Measurements from ENCODE around the gene RIPOR3. TPM values are rescaled to one million over a fixed set of nuclear protein-coding genes. Genes with fewer than 3 reads are reported as not detected.
"Not testable (repeated sequence)": the region's sequence is repeated elsewhere in the genome, so short reads cannot be mapped to it uniquely, and the experiment has no call there.

Gene RIPOR3
- total and polyA plus RNA-seq, 4 donors: 4.3 to 9.9 (median 7.7) TPM

GRCh38 chr20:50672400-50673145 lies 18.8 kb downstream of the RIPOR3 start:
- 94 to 97% methylated on average over 8 of the region's 8 CpGs for WGBS, 2 donors
- TF ChIP-seq CTCF (IDR thresholded peaks at IDR 0.05; ENCODE audit: control extremely low read depth, extremely low read depth): no peak
- Histone ChIP-seq H3K36me3 (ENCODE audit: control insufficient read depth in 4 of 4, insufficient read depth in 4 of 4, low read length in 4 of 4) (no peaks in the 10 kb centered on the region), H3K27ac (ENCODE audit: low read depth in 1 of 2, low read length in 1 of 2) (no peak overlapping the region), H3K4me1 (ENCODE audit: control insufficient read depth in 5 of 5, insufficient read depth in 5 of 5, low read length in 5 of 5) (peaks cover 0 to 6% (median 0%) of the 10 kb centered on the region in 5 donors), H3K9me3 (ENCODE audit: control insufficient read depth in 4 of 4, insufficient read depth in 3 of 4, low read length in 3 of 4) (no peaks in the 10 kb centered on the region), H3K27me3 (ENCODE audit: control insufficient read depth in 3 of 3, insufficient read depth in 3 of 3, low read length in 2 of 3) (no peaks in the 10 kb centered on the region), H3K4me3 (no peak overlapping the region), H3K9ac (ENCODE audit: insufficient read depth in 1 of 2, low read length in 2 of 2) (no peak overlapping the region)
- no peak for DNase-seq
- no peak for ATAC-seq (ENCODE audit: insufficient read depth, low FRiP score)

- ATAC-seq (ENCODE audit: insufficient read depth, low FRiP score) (no peak), DNase-seq (no peak)
- Histone ChIP-seq H3K4me1 (ENCODE audit: control insufficient read depth in 5 of 5, insufficient read depth in 5 of 5, low read length in 5 of 5) (peaks cover 0 to 6% (median 0%) of the 10 kb centered on the region in 5 donors), H3K27me3 (ENCODE audit: control insufficient read depth in 3 of 3, insufficient read depth in 3 of 3, low read length in 2 of 3) (no peaks in the 10 kb centered on the region), H3K36me3 (ENCODE audit: control insufficient read depth in 4 of 4, insufficient read depth in 4 of 4, low read length in 4 of 4) (no peaks in the 10 kb centered on the region), H3K9ac (ENCODE audit: insufficient read depth in 1 of 2, low read length in 2 of 2) (no peak overlapping the region), H3K27ac (ENCODE audit: low read depth in 1 of 2, low read length in 1 of 2) (no peak overlapping the region), H3K9me3 (ENCODE audit: control insufficient read depth in 4 of 4, insufficient read depth in 3 of 4, low read length in 3 of 4) (no peaks in the 10 kb centered on the region), H3K4me3 (no peak overlapping the region)
- no peak for TF ChIP-seq CTCF (IDR thresholded peaks at IDR 0.05; ENCODE audit: control extremely low read depth, extremely low read depth)
- 95 to 96% methylated on average over 3 of the region's 3 CpGs for WGBS, 2 donors
Measured at GRCh38 chr20:50671626-50672025, 19.7 kb downstream of the RIPOR3 start.

- WGBS, 2 donors: 67 to 88% methylated on average over 3 of the region's 3 CpGs
- not testable (repeated sequence) for H3K27me3 ChIP-seq (ENCODE audit: control insufficient read depth in 3 of 3, insufficient read depth in 3 of 3, low read length in 2 of 3); H3K4me3 ChIP-seq; H3K27ac ChIP-seq (ENCODE audit: low read depth in 1 of 2, low read length in 1 of 2); ATAC-seq (ENCODE audit: insufficient read depth, low FRiP score); H3K4me1 ChIP-seq (ENCODE audit: control insufficient read depth in 5 of 5, insufficient read depth in 5 of 5, low read length in 5 of 5); H3K9ac ChIP-seq (ENCODE audit: insufficient read depth in 1 of 2, low read length in 2 of 2); DNase-seq; H3K36me3 ChIP-seq (ENCODE audit: control insufficient read depth in 4 of 4, insufficient read depth in 4 of 4, low read length in 4 of 4); H3K9me3 ChIP-seq (ENCODE audit: control insufficient read depth in 4 of 4, insufficient read depth in 3 of 4, low read length in 3 of 4)
Measured at GRCh38 chr20:50671010-50671409, 20.3 kb downstream of the RIPOR3 start.

- Histone ChIP-seq H3K36me3 (ENCODE audit: control insufficient read depth in 4 of 4, insufficient read depth in 4 of 4, low read length in 4 of 4) (no peaks in the 10 kb centered on the region), H3K9ac (ENCODE audit: insufficient read depth in 1 of 2, low read length in 2 of 2) (no peak overlapping the region), H3K27me3 (ENCODE audit: control insufficient read depth in 3 of 3, insufficient read depth in 3 of 3, low read length in 2 of 3) (no peaks in the 10 kb centered on the region), H3K9me3 (ENCODE audit: control insufficient read depth in 4 of 4, insufficient read depth in 3 of 4, low read length in 3 of 4) (no peaks in the 10 kb centered on the region), H3K4me1 (ENCODE audit: control insufficient read depth in 5 of 5, insufficient read depth in 5 of 5, low read length in 5 of 5) (peaks cover 0 to 6% (median 0%) of the 10 kb centered on the region in 5 donors), H3K27ac (ENCODE audit: low read depth in 1 of 2, low read length in 1 of 2) (no peak overlapping the region), H3K4me3 (no peak overlapping the region)
- no peak for TF ChIP-seq CTCF (IDR thresholded peaks at IDR 0.05; ENCODE audit: control extremely low read depth, extremely low read depth)
- DNase-seq: no peak
- ATAC-seq (ENCODE audit: insufficient read depth, low FRiP score): peak; percentile 17
- 86 to 90% methylated on average over 12 of the region's 12 CpGs for WGBS, 2 donors
Measured at GRCh38 chr20:50670126-50670862, 21.0 kb downstream of the RIPOR3 start.

Data from lung (tissue), 12 donors.